ENCODE data around the gene CDK5RAP3. TPM values are rescaled to one million over a fixed set of nuclear protein-coding genes. Genes with fewer than 3 reads are reported as not detected.

Gene CDK5RAP3
- total and polyA plus RNA-seq, 2 of the 13 experiments (the other 11 are each of a cell fraction or from before 2014, with no cell fraction given): 128 to 154 TPM

DNA sequence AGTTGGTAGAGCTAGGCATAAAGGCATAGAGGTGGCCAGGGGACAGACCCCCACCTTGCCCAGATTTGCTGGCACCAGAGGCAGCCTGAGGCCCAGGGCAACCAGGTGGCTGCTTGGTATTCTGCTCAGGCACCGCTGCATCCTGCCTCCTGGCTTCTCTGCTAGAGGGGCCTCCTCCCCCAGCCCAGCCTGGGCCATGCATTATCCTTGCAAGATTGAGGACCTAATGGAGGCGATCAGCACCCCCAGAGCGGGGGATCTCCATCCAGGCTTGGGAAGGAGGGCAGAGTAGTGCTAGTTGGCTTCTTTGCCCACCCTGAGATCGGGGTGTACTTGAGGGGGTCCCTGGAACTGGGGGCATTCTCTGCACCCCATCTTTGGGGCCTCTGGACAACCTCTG, 23.8 kb downstream of the CDK5RAP3 start:
- ATAC-seq (peak; percentile 9; the same call in 2 of the 3 replicates), FAIRE-seq (no peak), DNase-seq (ENCODE audit: low spot score) (no peak)
- ChIA-PET CTCF (ENCODE audit: low intra/inter-chr PET ratio, low total read pairs) (no interaction called here), POLR2A (interaction anchor here (1.3 to 1.5 kb wide), 2 partner anchors 24 to 53 kb away, joined by 3 to 6 read pairs; partner anchors contain the start of genes CDK5RAP3 and PNPO)
- Histone ChIP-seq H2AFZ (ENCODE audit: low read length) (no peak overlapping the region), H3K27me3 (ENCODE audit: control insufficient read depth in 1 of 2, insufficient read depth in 2 of 2, low read length in 2 of 2) (peaks cover 3 to 57% of the 10 kb centered on the region in 2 experiments; a peak in 3 of 5 replicates), H4K20me1 (ENCODE audit: insufficient read depth, low read length) (no peaks in the 10 kb centered on the region), H3K36me3 (replicated peaks in 1 of 2; ENCODE audit: control insufficient read depth in 1 of 2, insufficient read depth in 2 of 2, low read length in 2 of 2) (no peaks in the 10 kb centered on the region), H3K79me2 (ENCODE audit: insufficient read depth, low read length) (no peaks in the 10 kb centered on the region), H3K9me3 (ENCODE audit: low read length) (no peaks in the 10 kb centered on the region), H3K4me2 (ENCODE audit: low read depth, low read length) (no peak overlapping the region), H3K4me1 (ENCODE audit: insufficient read depth, low read length) (peaks cover 36% of the 10 kb centered on the region), H3K27ac (ENCODE audit: extremely low read length, insufficient read depth, low read length) (no peak overlapping the region), H3K9ac (ENCODE audit: insufficient read depth, low read depth, low read length) (no peak overlapping the region), H3K4me3 (replicated peaks in 1 of 3; ENCODE audit: insufficient read depth in 1 of 3, low read depth in 2 of 3, low read length in 3 of 3) (no peak overlapping the region)
- WGBS (ENCODE audit: low lambda C conversion rate): 43% methylated on average over 1 of the region's 4 CpGs
- intact Hi-C loops (cut with micrococcal nuclease; ENCODE audit: unreplicated experiment) (no loop called here), in situ Hi-C loops (cut with HindIII; ENCODE audit: extremely low pct_ligation_motif_present, low pct_unique_long_range_greater_than_20kb) (no loop called here)
- TF ChIP-seq ZNF737 (CRISPR knock-in tag; IDR thresholded peaks at IDR 0.05; ENCODE audit: borderline replicate concordance) (no peak), MXD1 (CRISPR knock-in tag; IDR thresholded peaks at IDR 0.05) (no peak), ZNF296 (CRISPR knock-in tag; conservative IDR thresholded peaks at IDR 0.05) (no peak)
- no TSS peak for BruUV-seq (replicated peaks)

GRCh38 chr17:47995241-47995935, 24.5 kb downstream of the CDK5RAP3 start:
- Histone ChIP-seq H3K9ac (ENCODE audit: insufficient read depth, low read depth, low read length) (no peak overlapping the region), H3K4me3 (replicated peaks in 1 of 3; ENCODE audit: insufficient read depth in 1 of 3, low read depth in 2 of 3, low read length in 3 of 3) (peak overlapping the region in 1 of 3 experiments; percentile 26; a peak in 1 of 6 replicates), H4K20me1 (ENCODE audit: insufficient read depth, low read length) (no peaks in the 10 kb centered on the region), H2AFZ (ENCODE audit: low read length) (no peak overlapping the region), H3K4me1 (ENCODE audit: insufficient read depth, low read length) (peaks cover 36% of the 10 kb centered on the region), H3K79me2 (ENCODE audit: insufficient read depth, low read length) (no peaks in the 10 kb centered on the region), H3K9me3 (ENCODE audit: low read length) (no peaks in the 10 kb centered on the region), H3K36me3 (replicated peaks in 1 of 2; ENCODE audit: control insufficient read depth in 1 of 2, insufficient read depth in 2 of 2, low read length in 2 of 2) (no peaks in the 10 kb centered on the region), H3K27me3 (ENCODE audit: control insufficient read depth in 1 of 2, insufficient read depth in 2 of 2, low read length in 2 of 2) (peaks cover 3 to 57% of the 10 kb centered on the region in 2 experiments; a peak in 3 of 5 replicates), H3K4me2 (ENCODE audit: low read depth, low read length) (peak overlapping the region; percentile 51), H3K27ac (ENCODE audit: extremely low read length, insufficient read depth, low read length) (no peak overlapping the region)
- in situ Hi-C loops (cut with HindIII; ENCODE audit: extremely low pct_ligation_motif_present, low pct_unique_long_range_greater_than_20kb) (no loop called here), intact Hi-C loops (cut with micrococcal nuclease; ENCODE audit: unreplicated experiment) (no loop called here)
- peak; percentile 11; the same call in 1 of the 2 replicates for TF ChIP-seq SALL1 (CRISPR knock-in tag; IDR thresholded peaks at IDR 0.05)
- no peak for TF ChIP-seq FOXO1 (CRISPR knock-in tag; IDR thresholded peaks at IDR 0.05)
- peak; percentile 20 for TF ChIP-seq YY1 (IDR thresholded peaks at IDR 0.05; ENCODE audit: insufficient read depth, insufficient replicate concordance, low read depth, low read length)
- ATAC-seq (peak; percentile 24), FAIRE-seq (no peak), DNase-seq (ENCODE audit: low spot score) (no peak)
- POLR2A ChIA-PET: interaction anchor here (1.0 to 1.5 kb wide), 3 partner anchors 25 to 54 kb away, joined by 3 to 6 read pairs (median 3); partner anchors contain the start of genes CDK5RAP3 and PNPO
- WGBS (ENCODE audit: low lambda C conversion rate): 3% methylated on average over 13 of the region's 13 CpGs
- CTCF ChIA-PET (ENCODE audit: low intra/inter-chr PET ratio, low total read pairs): no interaction called here
- BruUV-seq (replicated peaks): no TSS peak
